Right atrium auricular region (tissue), 2 donors: Measurements from ENCODE around the gene ARHGEF4. TPM values are rescaled to one million over a fixed set of nuclear protein-coding genes. Genes with fewer than 3 reads are reported as not detected.

Experiments
- DNase-seq: peaks from one replicate; pipeline ENCODE4 v3.0.0-alpha.2; 2019; ENCODE audit warnings: low spot score
- H3K27ac ChIP-seq, 2 donors: fragments of 200-600 bp; sonication (generic); 1 replicate in 1 of 2; 2 replicates in 1 of 2; pipeline ENCODE4 v1.5.1; 2016 to 2019
- H3K27me3 ChIP-seq, 2 donors: fragments of 200-600 bp; sonication (generic); one replicate each; pipeline versions ENCODE4 v1.5.1 to v1.6.0; 2017 to 2019
- H3K36me3 ChIP-seq: fragments of 200-600 bp; sonication (generic); one replicate; pipeline ENCODE4 v1.5.1; 2016
- H3K4me1 ChIP-seq, 2 donors: fragments of 200-600 bp; sonication (generic); one replicate each; pipeline versions ENCODE4 v1.5.1 to v1.6.0; 2017 to 2019
- H3K4me3 ChIP-seq, 2 donors: fragments of 200-600 bp; sonication (generic); 1 replicate in 1 of 2; 2 replicates in 1 of 2; pipeline ENCODE4 v1.5.1; 2017 to 2019; ENCODE audit warnings: mild to moderate bottlenecking in 1 of 2, moderate library complexity in 1 of 2
- H3K9me3 ChIP-seq, 2 donors: fragments of 200-600 bp; sonication (generic); one replicate each; pipeline ENCODE4 v1.5.1; 2019
- CTCF ChIP-seq, 2 donors: fragments of 200-600 bp; sonication (generic); IDR thresholded peaks; one replicate each; pipeline ENCODE4 v1.5.1; 2019; ENCODE audit warnings: antibody characterized with exemption in 2 of 2
- total RNA-seq, 2 donors: library from RNA; depleted of rRNA; stranded (reverse); fragments of >200 nt; gene quantifications; one replicate each; pipeline ENCODE4 v1.1.0, GENCODE V29; 2016

ARHGEF4 gene
- total RNA-seq, 2 donors from 2014 or later: 3.5 to 8.1 TPM

DNA sequence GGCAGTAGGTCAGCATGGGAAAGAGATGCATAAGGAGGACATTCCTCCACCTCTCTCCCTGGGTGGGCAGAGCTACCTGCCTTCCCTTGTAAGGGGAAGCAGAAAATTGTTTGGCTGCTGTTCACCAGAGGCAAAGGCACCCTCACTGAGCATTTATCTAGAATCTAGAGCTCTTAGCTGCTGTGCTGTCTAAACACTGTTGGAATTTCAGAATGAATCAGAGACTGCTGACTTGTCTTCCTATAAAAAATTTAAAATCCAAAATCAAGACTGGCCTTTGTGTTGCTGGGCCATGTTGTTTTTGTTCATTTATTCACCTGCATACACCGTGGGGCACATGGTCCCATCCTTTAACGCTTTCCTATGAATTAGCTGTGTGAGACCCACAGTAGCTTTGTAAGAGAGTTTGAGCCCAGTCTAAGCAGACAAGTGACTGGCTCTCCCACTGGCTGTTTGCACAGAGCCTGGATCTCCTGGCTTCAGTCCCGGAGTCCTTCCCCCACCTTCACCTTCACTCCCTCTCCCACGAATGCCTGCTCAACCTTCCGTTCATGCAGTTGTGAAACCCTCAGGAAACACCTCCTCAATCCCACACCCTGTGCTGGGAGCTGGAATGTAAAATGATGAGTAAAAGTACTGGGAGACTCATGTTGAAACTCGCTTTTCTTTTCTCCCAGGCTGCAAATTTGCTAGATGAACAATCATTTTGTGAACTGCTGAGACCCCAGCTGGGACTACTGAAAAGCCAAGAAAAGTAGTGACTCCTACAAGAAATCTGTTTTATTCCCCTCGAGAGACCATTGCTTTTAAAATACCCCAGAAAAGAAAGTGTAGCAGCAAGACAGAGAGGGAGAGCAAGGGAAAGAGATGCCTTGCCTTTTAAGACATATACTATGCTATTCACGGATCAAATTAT, 180.4 kb downstream of the ARHGEF4 start:
- no peak overlapping the region for H3K27ac ChIP-seq
- TF ChIP-seq CTCF (IDR thresholded peaks at IDR 0.05): no peak
- H3K4me3 ChIP-seq: no peak overlapping the region
- no peak for DNase-seq
- no peaks in the 10 kb centered on the region for H3K27me3 ChIP-seq
- H3K4me1 ChIP-seq: no peaks in the 10 kb centered on the region
- H3K36me3 ChIP-seq: no peaks in the 10 kb centered on the region
- H3K9me3 ChIP-seq: no peaks in the 10 kb centered on the region

DNA sequence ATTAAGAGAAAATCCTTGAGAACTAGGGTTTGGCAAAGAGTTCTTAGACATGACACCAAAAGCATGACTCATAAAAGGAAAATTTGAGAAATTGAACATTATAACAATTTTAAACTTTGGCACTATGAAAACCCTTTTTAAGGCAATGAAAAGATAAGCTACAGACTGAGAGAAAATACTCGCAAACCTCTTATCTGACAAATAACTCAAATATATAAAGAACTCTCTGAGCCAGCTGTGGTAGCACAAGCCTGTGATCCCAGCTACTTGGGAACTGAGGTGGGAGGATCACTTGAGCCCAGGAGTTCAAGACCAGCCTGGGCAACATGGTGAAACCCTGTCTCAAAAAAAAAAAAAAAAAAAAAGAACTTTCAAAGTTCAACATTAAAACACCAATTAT, 186.0 kb downstream of the ARHGEF4 start:
- Histone ChIP-seq H3K4me3 (no peak overlapping the region), H3K9me3 (no peaks in the 10 kb centered on the region), H3K36me3 (no peaks in the 10 kb centered on the region), H3K27ac (no peak overlapping the region), H3K27me3 (no peaks in the 10 kb centered on the region), H3K4me1 (no peaks in the 10 kb centered on the region)
- TF ChIP-seq CTCF (IDR thresholded peaks at IDR 0.05): no peak
- DNase-seq: no peak

DNA sequence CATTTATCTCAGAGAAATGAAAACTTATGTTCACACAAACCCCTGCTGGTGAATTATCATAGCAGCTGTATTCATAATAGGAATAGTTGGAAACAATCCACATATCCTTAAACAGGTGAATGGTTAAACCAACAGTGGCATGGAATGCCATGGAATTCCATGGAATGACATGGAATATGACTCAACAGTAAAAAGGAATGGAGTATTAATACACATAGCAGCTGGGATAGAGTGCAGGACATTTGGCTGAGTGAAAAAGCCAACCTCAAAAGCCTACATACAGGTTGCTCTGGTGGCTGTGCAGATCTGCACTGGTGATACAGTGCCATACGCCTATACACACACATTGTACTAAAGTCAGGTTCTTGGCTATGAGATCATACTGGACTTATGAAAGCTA, 187.0 kb downstream of the ARHGEF4 start:
- DNase-seq: no peak
- H3K27me3 ChIP-seq: no peaks in the 10 kb centered on the region
- H3K4me1 ChIP-seq: no peaks in the 10 kb centered on the region
- H3K9me3 ChIP-seq: no peaks in the 10 kb centered on the region
- no peak for TF ChIP-seq CTCF (IDR thresholded peaks at IDR 0.05)
- no peak overlapping the region for H3K4me3 ChIP-seq
- no peaks in the 10 kb centered on the region for H3K36me3 ChIP-seq
- no peak overlapping the region for H3K27ac ChIP-seq

DNA sequence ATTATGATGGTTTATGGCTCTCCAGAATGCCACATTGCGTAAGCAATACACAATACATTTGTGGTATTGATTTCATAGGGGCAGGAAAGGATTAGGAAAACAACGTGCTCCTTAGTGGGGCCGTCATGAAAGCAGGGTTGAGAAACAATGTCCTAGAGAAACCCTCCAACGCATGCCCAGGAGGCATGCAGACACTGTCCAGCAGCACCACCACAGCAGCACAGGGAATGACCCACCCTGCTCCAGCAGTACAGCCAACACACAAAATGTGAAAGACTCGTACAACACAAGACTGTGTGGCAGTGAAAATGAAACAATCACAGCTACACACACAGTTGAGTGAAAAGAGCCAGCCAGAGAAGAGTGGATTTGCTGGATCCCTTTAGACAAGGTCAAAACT, 190.2 kb downstream of the ARHGEF4 start:
- Histone ChIP-seq H3K9me3 (no peaks in the 10 kb centered on the region), H3K27me3 (no peaks in the 10 kb centered on the region), H3K4me1 (no peaks in the 10 kb centered on the region), H3K4me3 (no peak overlapping the region), H3K27ac (no peak overlapping the region), H3K36me3 (no peaks in the 10 kb centered on the region)
- DNase-seq: peak; percentile 43
- no peak for TF ChIP-seq CTCF (IDR thresholded peaks at IDR 0.05)

DNA sequence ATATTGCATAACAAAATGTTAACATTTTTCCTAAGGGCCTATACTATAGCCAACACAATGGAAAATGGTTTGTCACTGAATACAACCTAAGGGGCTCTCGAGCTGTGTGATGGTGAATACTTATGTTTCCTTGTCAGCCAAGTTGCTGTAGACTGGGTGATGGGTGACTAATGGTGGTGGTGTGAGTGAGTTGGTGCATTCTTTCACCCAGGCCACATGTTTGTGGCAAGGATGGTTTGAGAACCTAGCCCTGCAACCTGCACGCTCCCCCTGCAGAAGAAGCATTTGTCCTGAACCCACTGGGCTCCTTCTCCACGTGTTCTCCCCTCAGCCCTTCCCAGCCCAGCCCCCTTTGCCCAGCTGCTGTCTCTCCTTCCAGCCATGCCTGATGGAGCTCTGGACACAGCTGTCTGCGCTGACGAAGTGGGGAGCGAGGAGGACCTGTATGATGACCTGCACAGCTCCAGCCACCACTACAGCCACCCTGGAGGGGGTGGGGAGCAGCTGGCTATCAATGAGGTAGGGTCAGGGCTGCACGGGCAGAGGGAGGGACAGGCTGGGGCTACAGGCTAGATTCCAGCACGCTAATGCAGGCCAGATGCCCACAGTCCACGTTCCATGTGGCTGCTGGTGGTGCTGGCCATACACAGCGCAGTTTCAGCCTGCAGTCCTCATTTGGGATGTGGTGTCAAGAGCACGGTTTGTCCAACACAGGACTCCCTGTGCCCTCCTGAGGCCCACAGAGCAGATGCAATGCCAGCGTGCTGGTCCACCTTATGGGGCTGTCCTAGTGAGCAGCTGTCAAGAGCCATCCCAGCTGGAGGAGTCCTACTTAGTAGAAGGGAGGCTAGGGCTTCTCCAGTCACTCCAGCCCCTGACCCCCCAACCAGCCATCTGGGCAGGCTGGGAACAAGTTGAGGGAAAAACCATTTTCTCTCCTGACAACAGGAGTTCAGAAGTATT, 191.1 kb downstream of the ARHGEF4 start:
- TF ChIP-seq CTCF (IDR thresholded peaks at IDR 0.05): no peak
- no peaks in the 10 kb centered on the region for H3K27me3 ChIP-seq

More for the DNA sequence above, 191.1 kb downstream of the ARHGEF4 start:
- Histone ChIP-seq H3K36me3 (no peaks in the 10 kb centered on the region), H3K27ac (no peak overlapping the region), H3K4me1 (no peaks in the 10 kb centered on the region), H3K4me3 (no peak overlapping the region), H3K9me3 (no peaks in the 10 kb centered on the region)
- peak; percentile 40 for DNase-seq
